Activated CD4-positive, CD25-positive, alpha-beta regulatory T cell treated with anti-CD3 and anti-CD28 coated beads, Interleukin-2, amount 50 U/mL, for 16 hours (primary cell): ENCODE data around the gene REN.

Source experiments
- DNase-seq: peaks from one replicate; pipeline ENCODE4 v3.0.0-alpha.2; 2020; ENCODE audit warnings: low read depth, low spot score

The REN gene

DNA sequence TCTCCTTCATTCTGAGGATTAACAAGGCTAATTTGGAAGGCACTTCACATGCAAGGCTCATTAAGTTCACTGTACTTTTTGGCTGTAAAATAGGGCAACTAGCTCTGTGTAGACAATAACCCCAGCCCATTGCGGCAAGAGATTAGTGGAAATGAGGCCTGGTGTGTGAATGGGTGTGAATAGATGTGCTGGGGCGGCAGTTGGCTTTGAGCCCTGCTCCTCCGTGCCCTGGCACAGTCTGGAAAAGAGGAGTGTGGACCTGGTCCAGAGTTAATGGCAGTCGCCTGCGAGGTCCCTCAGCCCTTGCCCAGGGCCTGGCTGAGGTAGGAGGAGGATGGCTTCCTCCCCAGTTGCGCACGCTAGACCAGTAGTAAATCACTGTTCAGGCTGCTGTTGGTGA is 25.3 kb upstream of the REN start:
- no peak for DNase-seq

DNA sequence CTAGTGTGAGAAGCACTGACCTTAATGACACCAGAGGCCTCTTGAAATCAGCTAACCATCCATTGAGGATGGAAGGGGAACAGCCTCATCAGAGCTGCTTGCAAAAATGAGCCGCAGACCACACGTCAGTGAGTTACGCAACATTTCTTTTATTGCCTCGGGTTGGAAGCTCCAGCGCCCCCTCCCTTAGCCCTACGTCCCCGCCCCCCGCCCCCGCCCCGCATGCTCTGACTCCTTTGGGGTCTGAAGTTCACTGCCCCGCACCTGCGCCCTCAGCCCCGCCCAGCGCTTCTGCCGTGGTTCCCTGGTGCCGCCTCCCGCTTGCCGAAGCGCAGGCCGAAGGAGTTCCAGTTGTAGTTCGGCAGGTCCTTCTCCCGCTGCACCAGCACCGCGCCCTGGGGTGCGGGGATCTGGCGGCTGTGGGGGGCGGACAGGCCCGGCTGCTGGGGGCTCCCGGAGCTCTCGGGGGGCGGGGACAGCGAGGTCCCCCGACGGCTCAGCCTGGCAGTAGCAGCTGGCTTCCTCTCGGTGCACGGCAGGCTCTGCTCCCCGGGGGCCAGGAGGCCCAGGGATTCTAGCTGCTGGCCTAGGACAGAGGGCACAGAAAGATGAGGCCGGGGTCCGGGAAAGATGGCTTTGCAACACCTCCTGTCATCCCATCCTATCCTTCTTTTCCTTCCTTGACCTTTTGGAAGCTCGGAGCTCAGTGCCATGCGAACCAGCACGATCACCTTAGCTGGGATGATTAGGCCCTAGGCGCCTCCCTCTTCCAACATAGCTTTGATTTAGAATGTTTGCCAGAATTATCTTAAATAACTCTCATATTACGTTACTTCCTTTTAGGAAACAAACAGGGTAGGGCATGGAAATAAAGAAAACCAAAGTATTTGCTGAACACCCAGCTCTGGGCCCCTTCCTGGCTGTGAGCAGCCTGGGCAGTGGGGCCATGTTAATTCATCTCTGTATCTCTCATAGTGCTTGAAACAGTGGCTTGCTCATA is 24.4 kb upstream of the REN start:
- DNase-seq: no peak

DNA sequence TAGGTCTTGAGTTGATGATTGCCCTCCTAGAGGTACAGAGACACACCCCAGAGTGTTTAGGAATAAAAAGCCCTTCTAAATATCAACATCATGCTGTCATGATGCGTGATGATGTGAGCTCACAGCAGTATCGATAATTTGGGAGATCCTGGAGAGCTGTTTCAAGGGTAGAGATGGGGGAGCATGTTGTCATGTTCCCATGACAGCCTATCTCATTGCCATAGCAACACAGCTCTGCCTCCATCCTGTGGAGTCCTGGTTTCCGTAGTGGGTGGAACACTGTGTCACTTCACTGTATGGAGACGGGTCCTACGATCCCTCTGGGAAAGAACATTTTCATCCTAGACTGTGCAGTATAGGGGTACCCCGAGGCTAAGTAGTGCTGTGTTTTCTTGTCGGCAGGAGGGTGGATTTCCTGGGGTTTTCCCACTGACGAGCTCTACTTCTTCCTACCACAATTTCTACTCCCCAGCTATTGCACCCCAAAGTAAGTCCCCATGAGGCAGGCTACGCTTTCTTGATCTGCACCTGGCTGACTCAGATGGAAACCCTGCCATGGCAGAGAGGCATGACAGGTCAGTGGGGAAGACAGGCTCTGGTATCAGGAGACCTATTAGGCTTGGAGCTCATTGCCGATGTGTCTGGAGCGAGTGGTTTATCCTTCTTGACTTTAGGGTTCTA is 23.0 kb upstream of the REN start:
- no peak for DNase-seq

DNA sequence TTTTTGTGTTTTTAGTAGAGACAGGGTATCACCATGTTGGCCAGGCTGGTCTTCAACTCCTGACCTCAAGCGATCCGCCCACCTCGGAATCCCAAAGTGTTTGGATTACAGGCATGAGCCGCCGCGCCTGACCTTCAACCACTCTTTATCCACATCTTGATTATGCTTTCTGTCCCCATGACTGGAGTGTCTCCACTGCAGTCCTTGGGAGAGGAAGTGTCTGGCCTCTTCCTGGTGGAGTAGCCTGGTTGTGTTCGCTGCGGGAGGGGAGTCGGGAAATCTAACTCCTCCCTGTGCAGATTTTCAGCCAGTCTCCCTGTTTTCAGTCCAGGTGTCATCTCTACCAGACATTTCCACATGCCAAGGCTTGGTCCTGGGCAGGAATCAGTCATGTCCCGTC is 20.5 kb upstream of the REN start:
- DNase-seq: no peak

DNA sequence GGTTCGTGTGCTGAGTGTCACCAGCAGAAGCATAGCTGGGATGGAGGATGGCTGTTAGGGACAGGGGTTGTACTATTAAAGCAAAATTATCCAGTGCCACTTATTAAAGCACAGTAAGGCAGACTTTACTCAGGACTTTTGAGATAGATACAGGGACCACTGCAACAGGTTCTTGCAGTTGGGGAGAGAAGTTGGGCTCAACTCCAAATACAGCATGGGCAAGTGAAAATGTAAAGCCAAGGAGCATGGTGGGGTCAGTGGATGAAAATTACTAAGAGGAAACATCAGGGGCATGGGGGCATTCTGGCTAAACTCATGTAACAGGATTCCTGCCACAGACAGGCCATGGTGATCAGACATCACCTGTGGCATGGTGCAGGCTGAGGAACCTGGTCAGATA is 15.0 kb upstream of the REN start:
- DNase-seq: no peak

DNA sequence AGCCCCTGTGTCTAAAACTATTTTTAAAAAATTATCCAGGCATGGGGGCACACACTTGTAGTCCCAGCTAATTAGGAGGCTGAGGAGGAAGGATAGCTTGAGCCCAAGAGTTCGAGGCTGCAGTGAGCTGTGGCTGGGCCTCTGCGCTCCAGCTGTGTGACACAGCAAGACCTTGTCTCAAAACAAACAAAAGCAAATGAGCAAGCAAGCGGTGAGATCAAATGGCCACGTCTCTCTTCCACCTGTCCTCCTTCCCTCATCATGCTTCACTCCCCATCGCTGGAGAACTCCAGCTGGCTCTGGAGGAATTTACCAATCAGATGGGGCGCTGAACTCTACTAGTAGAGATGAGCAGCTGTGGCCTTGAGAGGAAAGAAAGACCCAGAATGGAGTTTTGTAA is 14.0 kb upstream of the REN start:
- no peak for DNase-seq

DNA sequence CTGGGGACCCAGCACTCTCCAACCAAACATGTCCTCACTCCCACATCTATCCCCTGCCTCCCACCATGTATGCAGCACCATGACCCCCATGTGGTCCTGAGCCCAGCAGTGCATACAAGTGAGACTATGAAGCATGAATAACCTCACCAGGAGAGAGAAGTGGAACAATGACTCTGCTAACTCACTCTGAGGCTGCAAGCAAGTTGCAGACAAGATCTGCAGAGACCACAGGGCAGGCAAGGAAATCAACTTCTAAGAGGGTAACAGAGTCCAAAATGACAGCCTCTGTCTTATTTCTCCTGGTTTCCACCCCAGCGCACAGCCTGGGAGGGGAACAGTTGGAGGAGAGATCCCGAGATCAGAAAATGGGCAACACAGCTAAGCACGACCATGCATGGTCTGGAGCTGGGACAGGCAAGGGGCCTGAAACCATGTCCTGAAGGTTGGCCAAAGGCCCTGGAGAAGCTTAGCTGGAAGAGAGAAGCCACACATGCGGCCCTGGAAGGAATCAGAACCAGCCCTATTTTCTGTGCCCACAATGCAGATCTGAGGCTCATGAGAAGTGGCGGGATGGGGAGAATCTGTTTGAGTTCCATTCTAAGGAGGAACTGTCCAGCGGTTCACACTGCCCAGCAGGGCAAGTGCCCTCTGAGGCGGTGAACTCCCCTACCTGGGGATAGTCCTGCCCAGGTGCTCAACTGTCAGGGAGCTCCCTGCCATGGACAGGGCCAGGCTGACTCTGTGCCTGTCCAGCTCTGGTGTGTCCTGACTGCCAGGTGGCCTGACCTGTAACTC is 12.5 kb upstream of the REN start:
- no peak for DNase-seq

DNA sequence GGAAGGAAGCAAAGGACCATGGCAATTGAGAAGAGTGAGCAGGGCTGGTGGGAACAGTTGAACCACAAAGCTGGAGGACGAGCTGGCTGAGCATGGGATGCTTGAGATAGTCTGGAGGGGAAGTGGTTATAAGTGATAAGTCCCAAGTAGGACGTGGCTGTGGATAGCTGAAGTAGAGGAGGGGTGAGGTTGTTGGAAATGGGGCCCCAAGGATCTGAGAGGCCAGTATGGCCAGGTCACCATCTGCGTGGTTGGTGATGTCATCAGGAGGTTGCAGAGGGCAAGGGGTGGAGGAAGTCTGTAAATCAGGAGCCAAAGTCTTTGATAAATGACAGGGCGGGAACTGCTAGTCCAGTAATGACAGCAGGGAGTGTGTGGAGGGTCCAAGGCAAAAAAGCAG is 11.0 kb upstream of the REN start:
- DNase-seq: no peak

DNA sequence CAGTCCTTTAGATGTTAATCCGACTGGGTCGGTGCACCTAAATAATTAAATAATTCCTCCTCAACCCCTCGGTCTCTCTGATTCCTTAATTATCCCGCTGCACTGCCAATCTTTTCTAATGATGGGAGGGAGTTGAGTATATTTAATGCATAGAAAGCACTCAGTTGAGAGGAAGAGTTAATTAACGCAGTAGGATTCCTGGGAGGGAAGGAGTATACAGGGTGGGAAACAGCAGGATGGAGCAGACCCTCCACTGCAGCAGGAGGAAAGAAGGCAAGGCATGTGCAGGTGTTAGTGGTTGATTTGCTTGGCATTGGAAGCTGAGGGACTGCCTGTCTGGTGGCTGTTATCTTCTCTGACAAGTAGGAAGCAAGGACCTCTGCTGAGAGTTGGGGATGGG is 9.9 kb upstream of the REN start:
- no peak for DNase-seq

DNA sequence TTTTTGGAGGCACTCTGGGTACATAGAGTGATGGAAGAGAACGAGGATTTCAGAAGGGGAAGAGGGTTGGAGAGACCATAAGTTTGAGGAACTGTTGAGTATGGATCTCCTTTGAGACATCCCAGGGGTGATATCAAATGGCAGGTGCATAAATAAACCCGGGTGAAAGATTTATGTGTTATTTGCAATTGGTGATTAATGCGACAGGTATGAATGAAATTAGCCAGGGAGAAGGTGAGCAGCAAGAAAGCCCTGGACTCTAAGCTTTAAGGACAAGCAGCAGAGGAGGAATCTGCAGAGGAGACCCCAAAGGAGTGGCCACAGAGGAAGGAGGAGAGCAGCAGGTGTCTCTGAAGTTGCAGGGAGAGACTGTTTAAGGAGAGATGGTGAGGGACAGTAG is 8.8 kb upstream of the REN start:
- DNase-seq: no peak

DNA sequence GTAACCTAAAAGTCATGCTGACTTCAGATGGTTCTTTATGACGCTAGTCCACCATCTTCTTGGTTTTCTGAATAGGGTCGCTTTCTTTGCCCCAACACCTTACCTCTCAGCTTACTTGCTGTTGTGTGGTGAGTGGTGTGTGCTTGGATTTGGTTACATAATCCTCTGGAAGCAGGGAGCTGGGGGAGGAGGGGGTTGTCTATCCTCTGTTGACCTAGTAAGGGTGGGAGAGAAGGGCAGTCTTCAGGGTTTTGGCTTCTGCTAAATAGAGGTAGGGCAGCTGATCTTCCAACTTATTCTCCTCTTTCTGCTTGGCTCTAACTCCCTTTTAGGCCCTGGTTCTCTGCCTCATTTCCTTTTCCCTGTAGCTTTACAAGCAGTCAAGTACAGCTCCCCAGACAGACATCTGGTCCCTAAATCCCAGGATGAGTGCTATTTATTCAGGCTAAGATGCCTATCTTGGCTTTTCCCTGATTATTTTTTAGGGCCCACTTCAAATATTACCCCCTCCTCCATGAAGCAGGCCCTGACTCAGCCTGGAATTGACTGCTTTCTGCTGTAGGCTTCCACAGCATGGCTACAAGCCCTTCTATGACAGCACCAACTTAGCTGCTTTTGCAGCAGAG is 6.4 kb upstream of the REN start:
- no peak for DNase-seq

DNA sequence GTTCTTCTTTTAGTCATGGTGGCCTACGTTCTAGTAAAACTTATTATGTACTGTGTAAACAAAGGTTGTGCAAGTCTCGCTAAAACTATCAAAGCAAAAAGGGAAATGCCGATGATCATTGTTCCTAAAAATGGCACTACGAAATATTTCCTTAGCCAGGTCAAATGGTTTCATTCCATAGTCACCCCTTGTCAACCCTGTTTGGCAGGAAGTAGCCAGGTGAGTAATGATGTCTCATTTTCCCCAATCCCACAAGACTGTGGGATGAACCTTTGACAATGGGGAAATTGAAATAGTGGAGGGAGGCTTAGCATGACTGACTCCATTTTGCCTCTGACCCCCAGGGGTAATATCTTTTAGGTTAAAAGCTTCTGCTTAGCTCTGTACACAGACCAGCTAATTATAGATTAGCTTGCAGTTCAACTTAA is 5.6 kb upstream of the REN start:
- DNase-seq: no peak

DNA sequence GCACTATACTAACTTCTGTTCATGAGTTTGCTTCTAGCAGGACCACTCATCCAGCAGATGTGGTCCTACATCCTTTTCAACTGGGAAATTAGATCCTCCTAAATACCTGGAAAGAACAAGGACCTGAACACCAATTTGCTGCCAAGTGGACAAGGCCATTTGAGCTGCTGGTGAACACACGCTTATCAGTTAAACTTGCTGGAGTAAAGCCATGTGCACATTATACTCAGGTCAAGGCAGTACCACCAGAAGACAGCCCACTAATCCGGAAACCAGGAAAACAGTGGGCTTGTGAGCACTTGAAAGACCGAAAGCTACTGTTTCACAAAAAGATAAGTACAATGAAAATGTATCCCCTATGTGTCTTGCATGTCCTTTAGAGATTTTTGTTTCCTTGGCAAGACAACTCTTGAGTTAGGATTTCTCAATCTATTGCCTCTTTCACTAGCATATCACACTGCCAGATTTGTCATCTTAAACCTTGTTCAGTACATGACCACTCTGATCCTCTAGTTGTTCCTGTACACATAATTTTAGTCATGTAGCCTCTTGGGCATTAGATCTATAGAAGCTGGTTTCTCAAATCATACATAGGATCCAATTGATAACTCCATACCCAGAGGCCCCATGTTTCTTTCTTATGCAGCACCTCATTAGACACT is 4.5 kb upstream of the REN start:
- DNase-seq: no peak

DNA sequence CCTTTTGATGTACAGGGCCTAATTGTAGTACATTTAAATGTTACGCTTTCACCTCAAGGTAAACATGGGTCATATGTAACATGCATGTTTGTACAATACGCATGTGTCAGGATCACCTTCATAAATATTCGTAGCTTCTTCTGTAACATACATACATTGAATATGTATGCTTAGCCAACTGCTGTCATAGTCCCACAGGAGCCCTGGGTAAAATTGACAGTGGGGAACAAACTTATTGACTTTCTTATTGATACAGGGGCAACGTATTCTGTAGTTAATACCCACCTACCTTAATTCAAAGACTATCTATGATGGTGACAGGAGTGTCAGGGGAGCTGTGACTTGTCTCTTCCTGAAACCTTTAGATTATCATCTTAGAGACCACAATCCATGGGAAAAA is 3.7 kb upstream of the REN start:
- DNase-seq: no peak

DNA sequence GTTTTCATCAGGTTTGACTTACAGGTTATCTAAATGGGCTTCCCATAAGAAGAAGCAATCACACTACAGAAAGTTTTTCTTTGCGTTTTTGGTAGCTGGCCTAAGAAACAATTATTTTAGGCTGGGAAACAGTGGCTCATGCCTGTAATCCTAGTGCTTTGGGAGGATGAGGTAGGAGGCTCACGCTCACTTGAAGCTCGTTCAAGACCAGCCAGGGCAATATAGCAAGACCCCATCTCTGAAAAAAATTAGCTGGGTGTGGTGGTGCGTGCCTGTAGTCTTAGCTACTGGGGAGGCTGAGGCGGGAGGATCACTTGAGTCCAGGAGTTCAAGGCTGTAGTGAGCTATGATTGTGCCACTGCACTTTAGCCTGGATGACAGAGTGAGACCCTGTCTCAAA is 1.6 kb upstream of the REN start:
- no peak for DNase-seq

DNA sequence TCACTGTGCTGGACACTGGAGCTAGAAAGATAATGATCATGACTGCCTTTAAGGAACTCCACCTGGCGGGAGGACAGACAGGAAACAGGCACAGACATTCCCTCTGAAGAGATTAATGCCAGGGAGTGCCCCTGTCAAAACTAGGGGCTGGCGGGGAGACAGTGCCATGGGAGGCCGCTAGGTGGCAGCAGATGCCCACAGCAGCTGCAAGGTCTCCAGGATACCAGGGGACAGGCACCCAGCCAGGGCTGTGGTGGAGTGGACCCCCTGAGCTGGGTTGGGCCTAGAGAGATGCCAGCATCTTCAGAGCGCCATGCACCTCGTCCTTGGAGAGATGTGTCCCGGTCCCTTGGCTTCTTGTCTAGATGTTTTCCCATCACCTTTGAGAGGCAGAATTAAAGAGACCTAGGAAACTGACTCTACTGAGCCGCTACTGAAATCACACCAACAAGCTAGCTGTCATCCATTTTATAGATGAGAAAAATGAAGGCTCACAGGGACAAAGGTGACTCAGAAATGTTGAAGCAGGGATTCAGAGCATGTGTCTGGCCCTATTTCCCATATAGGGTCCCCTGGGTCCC is 3.6 kb downstream of the REN start:
- DNase-seq: peak; percentile 54

DNA sequence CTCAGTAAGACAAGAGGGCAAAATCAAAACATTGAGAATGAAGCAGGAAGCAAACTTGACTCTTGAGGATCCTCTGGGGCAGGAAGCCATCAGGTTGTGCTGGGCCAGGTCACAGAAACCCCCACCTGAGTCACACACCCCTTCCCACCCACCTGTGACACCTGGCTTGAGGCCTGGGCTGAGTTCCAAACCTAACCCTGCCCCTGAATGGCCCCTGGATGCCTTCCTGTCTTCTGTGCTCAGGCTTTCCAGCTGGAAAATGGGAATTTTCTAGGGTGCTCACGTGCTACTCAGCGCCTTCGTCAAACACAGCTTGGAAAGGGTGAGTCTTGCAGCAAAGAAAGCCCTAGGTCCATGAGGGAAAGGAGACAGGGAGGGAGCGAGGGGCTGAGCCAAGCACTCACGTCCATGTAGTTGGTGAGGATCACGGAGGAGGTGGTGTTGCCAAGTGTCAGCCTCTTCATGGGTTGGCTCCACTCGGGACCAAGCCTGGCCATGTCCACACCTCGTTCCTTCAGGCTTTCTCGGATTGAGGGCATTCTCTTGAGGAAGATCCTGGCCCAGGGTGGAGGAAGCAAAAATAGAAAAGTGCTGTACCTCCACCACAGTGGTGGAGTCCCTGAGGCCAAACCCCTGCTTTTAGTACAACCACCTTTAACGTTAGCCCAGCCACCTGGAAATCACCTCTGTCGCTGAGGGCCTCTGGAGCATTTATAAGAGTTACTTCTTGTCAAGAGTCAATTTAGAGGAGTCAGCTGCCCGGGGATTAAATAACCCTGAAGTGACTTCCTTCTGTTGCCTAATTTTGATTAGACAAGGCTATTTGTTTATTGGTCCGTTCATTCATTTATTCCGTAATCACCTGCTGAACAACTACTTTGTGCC is 4.3 kb downstream of the REN start:
- no peak for DNase-seq

DNA sequence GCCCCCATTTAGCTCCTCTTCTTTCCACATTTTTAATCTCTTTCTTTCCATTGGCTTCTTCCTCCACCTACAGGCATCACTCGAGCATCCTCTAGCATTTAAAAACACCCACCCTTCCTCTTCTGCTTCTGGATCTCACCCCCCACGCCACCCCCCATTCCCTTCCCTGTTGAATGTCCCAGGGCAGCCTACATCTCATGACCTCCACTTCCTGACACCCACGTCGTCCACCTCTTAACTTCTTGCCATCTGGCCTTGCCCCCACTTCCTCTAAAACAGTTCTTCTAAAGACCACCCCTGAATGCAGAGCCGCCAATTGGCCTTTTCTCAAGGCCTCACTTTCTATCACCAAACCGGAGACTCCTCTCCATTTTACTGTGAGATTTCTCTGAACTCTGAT is 8.2 kb downstream of the REN start:
- no peak for DNase-seq

DNA sequence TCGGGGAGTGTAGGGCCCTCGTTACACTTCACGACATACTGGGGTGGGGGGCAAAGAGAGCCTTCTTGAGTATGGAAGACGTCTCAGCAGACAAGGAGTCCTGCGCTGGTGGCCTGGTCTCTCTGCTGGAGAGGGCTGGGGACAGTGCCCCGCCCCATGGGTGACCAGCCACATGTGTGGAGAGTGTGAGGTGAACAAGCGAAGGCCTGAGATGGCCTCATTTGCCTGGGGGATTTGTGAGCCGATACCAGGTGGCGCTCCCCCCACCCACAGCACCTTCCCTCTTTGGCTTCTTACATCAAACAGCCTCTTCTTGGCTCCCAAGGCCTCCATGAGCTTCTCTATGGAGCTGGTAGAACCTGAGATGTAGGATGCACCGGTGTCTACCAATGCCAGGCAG is 10.3 kb downstream of the REN start:
- no peak for DNase-seq
